Lower lobe of right lung (tissue), 2 donors: ENCODE data around the gene INPP5D. TPM values are rescaled to one million over a fixed set of nuclear protein-coding genes. Genes with fewer than 3 reads are reported as not detected.

Experiments used
- ATAC-seq, 2 donors: fragments of 200-7000 bp; cut with Tn5 transposase; one replicate each; pipeline ENCODE4 v1.9.1; 2020 to 2022; ENCODE audit warnings: mild to moderate bottlenecking in 2 of 2, moderate library complexity in 2 of 2
- DNase-seq: peaks from one replicate; pipeline ENCODE4 v3.0.0-alpha.2; 2020
- H3K27ac ChIP-seq: fragments of 200-600 bp; one replicate; pipeline ENCODE4 v1.8.0; 2022
- H3K27me3 ChIP-seq: fragments of 200-600 bp; one replicate; pipeline ENCODE4 v1.8.0; 2022; ENCODE audit warnings: low read depth
- H3K36me3 ChIP-seq: fragments of 200-600 bp; one replicate; pipeline ENCODE4 v1.8.0; 2022; ENCODE audit warnings: mild to moderate bottlenecking
- H3K4me1 ChIP-seq: fragments of 200-600 bp; one replicate; pipeline ENCODE4 v1.8.0; 2022
- H3K4me3 ChIP-seq: fragments of 200-600 bp; one replicate; pipeline ENCODE4 v1.8.0; 2022; ENCODE audit warnings: mild to moderate bottlenecking
- H3K9me3 ChIP-seq: fragments of 200-600 bp; one replicate; pipeline ENCODE4 v1.8.0; 2022
- intact Hi-C: fragments of 100-400 bp; cut with DNase I; formaldehyde crosslinking; loops from one replicate; pipeline ENCODE4 v1.11.0; 2022
- total RNA-seq: library from RNA; stranded (reverse); fragmentation: NEBNext Ultra II Directional; extraction: Animal tissue kit (Norgen Biotek cat#: 25700); gene quantifications from one replicate; pipeline ENCODE4 v1.2.1, GENCODE V29; 2021
- TF ChIP-seq, protein P1 (sequence below): fragments of 200-600 bp; IDR thresholded peaks from one replicate; pipeline ENCODE4 v1.8.0; 2022; ENCODE audit warnings: antibody characterized with exemption, mild to moderate bottlenecking
- donor health status: DM: no; HTN: yes; CAD: no; lungs with severe emphysema.

INPP5D gene
- total RNA-seq, 1 donor from 2014 or later, result 32.0 TPM

DNA sequence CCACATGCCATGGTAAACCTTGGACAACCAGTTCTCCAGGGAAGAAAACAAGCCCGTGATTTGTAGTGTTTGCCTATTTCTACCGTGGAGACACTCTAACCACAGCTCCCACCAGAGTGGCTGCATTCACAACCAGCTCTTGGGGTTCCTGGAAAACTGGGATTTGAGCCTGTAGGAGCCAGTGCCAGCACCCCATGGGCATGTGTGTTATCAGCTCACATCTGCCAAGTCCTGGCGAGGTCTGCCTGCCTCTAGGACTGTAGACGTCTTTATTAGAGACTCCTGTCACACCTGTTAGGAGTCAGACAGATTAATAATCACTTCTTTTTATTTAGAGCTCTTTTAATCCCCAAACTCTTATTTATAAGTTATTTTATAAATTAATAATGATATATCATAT is 41.0 kb downstream of the INPP5D start:
- DNase-seq (no peak), ATAC-seq (no peak)
- no peak overlapping the region for H3K27ac ChIP-seq
- H3K36me3 ChIP-seq, result no peaks in the 10 kb centered on the region
- H3K27me3 ChIP-seq, result no peaks in the 10 kb centered on the region
- H3K9me3 ChIP-seq, result no peaks in the 10 kb centered on the region
- TF ChIP-seq, protein P1, sequence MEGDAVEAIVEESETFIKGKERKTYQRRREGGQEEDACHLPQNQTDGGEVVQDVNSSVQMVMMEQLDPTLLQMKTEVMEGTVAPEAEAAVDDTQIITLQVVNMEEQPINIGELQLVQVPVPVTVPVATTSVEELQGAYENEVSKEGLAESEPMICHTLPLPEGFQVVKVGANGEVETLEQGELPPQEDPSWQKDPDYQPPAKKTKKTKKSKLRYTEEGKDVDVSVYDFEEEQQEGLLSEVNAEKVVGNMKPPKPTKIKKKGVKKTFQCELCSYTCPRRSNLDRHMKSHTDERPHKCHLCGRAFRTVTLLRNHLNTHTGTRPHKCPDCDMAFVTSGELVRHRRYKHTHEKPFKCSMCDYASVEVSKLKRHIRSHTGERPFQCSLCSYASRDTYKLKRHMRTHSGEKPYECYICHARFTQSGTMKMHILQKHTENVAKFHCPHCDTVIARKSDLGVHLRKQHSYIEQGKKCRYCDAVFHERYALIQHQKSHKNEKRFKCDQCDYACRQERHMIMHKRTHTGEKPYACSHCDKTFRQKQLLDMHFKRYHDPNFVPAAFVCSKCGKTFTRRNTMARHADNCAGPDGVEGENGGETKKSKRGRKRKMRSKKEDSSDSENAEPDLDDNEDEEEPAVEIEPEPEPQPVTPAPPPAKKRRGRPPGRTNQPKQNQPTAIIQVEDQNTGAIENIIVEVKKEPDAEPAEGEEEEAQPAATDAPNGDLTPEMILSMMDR, result no peak
- no peak overlapping the region for H3K4me3 ChIP-seq
- peaks cover 9% of the 10 kb centered on the region for H3K4me1 ChIP-seq
- intact Hi-C loops, result no loop called here

DNA sequence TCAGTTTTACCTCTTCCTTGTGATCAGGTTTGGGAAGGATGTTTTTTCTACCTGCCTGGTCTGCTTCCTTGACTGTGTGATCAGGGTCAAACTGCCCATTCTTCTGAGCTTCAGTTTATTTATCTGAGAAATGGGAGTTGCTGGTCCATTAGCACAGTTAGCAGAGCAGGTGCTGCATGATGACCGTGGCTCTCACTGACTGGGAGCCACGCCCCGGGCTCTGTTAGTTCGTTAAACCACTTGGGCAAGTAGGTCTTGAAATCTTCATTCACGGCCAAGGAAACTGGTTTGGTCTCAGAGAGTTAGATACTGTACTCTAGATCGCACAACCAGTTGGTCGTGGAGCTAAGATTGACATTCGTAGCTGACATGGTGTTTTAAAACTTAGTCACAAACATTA is 41.7 kb downstream of the INPP5D start:
- ATAC-seq (no peak), DNase-seq (no peak)
- no peaks in the 10 kb centered on the region for H3K9me3 ChIP-seq
- H3K27me3 ChIP-seq, result no peaks in the 10 kb centered on the region
- intact Hi-C loops, result no loop called here
- TF ChIP-seq, protein P1, result no peak
- H3K27ac ChIP-seq, result no peak overlapping the region
- peaks cover 9% of the 10 kb centered on the region for H3K4me1 ChIP-seq
- no peaks in the 10 kb centered on the region for H3K36me3 ChIP-seq
- no peak overlapping the region for H3K4me3 ChIP-seq

DNA sequence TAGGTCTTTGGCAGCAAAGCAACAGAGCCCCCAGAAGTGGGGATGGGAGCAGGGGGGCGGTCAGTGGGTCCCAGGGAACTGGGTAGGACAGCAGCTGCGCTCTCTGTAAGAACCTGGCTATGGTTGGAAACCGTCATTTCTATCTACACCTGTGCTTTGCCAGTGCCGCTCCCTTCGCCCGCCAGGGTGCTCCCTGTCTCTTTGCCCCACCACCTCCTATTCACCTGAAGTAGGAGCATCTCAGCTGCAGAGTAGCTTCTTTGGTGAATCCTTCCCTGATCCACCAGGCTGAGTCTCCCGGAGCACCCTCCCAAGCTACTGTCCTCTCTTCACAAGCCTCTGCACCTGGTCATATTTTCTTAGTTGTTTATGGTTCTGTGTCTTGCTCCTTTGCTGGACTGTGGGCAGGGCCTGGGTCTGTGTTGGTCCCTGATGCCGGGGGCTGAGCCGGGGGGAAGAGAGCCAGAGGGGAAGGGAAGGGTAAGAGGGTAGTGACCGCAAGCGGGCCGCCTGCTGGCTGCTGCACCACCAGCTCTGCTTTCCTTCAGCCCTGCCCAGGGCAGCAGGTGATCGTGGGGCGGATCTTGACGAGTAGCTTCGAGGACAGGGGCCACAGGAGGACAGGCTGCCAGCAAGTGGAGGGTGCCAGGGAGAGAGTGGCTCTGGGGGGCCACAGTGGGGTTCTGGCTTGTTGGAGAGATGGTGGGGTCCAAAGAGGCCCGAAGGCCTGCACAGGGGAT is 45.2 kb downstream of the INPP5D start:
- TF ChIP-seq, protein P1, result no peak
- no peaks in the 10 kb centered on the region for H3K27me3 ChIP-seq
- H3K4me3 ChIP-seq, result no peak overlapping the region
- intact Hi-C loops, result no loop called here
- H3K4me1 ChIP-seq, result peaks cover 8% of the 10 kb centered on the region
- no peak overlapping the region for H3K27ac ChIP-seq
- no peak for ATAC-seq
- H3K9me3 ChIP-seq, result no peaks in the 10 kb centered on the region
- DNase-seq, result no peak
- H3K36me3 ChIP-seq, result no peaks in the 10 kb centered on the region

DNA sequence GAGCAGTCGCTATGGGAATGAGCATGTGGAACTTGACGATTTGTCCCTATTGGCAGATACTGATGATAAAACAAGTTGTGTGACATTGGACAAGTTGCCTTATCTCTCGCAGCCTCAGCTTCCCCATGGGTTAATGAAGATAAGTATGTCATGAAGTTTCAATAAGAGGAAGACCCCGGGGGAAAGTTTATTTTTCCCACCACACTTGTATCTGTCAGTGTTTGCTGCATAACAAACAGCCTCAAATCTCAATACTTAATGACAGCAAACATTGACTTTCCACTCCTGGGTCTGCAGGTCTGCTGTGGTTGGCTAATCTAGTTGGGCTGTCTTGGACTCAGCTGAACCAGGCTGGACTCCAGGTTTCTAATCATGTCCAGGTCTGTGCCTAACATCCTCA is 45.8 kb downstream of the INPP5D start:
- ATAC-seq (no peak), DNase-seq (no peak)
- TF ChIP-seq, protein P1, result no peak
- Histone ChIP-seq H3K4me3 (no peak overlapping the region), H3K9me3 (no peaks in the 10 kb centered on the region), H3K36me3 (no peaks in the 10 kb centered on the region), H3K4me1 (peaks cover 2% of the 10 kb centered on the region), H3K27ac (no peak overlapping the region), H3K27me3 (no peaks in the 10 kb centered on the region)
- intact Hi-C loops, result no loop called here

DNA sequence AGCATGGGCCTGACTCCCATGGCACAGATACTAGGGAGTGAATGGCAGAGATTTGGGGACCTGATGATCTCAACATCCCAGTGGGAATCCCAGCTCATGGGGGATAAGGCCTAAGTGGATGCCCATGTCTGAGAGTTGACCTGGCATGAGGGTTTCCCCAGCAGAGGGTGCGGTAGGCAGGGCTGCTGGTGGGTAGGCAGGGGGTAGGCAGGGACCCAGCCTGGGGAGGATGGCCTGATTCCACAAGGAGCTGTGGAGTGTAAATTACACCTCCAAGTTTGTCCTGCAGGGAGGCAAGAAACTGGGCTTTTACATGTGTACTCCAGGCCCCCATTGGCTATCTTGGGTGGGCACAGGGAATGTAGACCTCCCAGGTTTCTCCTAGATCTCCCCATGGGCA is 46.9 kb downstream of the INPP5D start:
- intact Hi-C loops, result no loop called here
- DNase-seq (no peak), ATAC-seq (no peak)
- no peaks in the 10 kb centered on the region for H3K9me3 ChIP-seq
- no peak overlapping the region for H3K4me3 ChIP-seq
- H3K4me1 ChIP-seq, result no peaks in the 10 kb centered on the region
- H3K27me3 ChIP-seq, result no peaks in the 10 kb centered on the region
- H3K27ac ChIP-seq, result no peak overlapping the region
- H3K36me3 ChIP-seq, result no peaks in the 10 kb centered on the region
- TF ChIP-seq, protein P1, result no peak
